Measurements from ENCODE around the gene ATM.

ATM gene, protein sequence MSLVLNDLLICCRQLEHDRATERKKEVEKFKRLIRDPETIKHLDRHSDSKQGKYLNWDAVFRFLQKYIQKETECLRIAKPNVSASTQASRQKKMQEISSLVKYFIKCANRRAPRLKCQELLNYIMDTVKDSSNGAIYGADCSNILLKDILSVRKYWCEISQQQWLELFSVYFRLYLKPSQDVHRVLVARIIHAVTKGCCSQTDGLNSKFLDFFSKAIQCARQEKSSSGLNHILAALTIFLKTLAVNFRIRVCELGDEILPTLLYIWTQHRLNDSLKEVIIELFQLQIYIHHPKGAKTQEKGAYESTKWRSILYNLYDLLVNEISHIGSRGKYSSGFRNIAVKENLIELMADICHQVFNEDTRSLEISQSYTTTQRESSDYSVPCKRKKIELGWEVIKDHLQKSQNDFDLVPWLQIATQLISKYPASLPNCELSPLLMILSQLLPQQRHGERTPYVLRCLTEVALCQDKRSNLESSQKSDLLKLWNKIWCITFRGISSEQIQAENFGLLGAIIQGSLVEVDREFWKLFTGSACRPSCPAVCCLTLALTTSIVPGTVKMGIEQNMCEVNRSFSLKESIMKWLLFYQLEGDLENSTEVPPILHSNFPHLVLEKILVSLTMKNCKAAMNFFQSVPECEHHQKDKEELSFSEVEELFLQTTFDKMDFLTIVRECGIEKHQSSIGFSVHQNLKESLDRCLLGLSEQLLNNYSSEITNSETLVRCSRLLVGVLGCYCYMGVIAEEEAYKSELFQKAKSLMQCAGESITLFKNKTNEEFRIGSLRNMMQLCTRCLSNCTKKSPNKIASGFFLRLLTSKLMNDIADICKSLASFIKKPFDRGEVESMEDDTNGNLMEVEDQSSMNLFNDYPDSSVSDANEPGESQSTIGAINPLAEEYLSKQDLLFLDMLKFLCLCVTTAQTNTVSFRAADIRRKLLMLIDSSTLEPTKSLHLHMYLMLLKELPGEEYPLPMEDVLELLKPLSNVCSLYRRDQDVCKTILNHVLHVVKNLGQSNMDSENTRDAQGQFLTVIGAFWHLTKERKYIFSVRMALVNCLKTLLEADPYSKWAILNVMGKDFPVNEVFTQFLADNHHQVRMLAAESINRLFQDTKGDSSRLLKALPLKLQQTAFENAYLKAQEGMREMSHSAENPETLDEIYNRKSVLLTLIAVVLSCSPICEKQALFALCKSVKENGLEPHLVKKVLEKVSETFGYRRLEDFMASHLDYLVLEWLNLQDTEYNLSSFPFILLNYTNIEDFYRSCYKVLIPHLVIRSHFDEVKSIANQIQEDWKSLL (N-terminal part only)

DNA sequence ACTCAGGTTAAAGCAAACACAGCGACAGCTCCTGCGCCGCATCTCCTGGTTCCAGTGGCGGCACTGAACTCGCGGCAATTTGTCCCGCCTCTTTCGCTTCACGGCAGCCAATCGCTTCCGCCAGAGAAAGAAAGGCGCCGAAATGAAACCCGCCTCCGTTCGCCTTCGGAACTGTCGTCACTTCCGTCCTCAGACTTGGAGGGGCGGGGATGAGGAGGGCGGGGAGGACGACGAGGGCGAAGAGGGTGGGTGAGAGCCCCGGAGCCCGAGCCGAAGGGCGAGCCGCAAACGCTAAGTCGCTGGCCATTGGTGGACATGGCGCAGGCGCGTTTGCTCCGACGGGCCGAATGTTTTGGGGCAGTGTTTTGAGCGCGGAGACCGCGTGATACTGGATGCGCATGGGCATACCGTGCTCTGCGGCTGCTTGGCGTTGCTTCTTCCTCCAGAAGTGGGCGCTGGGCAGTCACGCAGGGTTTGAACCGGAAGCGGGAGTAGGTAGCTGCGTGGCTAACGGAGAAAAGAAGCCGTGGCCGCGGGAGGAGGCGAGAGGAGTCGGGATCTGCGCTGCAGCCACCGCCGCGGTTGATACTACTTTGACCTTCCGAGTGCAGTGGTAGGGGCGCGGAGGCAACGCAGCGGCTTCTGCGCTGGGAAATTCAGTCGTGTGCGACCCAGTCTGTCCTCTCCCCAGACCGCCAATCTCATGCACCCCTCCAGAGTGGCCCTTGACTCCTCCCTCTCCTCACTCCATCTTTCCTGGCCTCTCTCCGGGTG lies at the start of gene ATM, which contains the start of gene NPAT:
Gene ATM (plus strand): TSS at position 494 of the 774 bp plus-strand sequence. CDS start 4,558 bp downstream, outside the sequence.
Gene NPAT (minus strand): TSS at position 65 of the 774 bp plus-strand sequence. CDS start 102 bp downstream, outside the sequence.
- DNase-seq (ENCODE audit: low read depth in 2 of 3, low spot score in 1 of 3) = peak; percentile 91 to 98 (median 97)

DNA sequence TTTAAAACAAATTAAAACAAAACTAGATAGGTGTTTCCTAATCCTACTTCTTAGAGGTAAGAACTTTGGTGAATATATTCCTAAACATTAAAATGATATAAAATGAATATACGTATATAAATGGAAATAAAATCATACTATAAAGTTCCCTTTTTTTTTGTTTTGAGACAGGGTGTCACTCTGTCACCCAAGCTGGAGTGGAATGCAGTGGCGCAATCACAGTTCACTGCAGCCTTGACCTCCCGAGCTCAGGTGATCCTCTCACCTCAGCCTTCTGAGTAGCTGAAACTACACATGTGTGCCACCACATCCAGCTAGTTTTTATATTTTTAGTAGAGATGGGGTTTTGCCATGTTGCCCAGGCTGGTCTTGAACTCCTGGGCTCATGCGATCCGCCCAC lies 45.3 kb upstream of the ATM start:
- no peak for DNase-seq (ENCODE audit: low read depth in 2 of 3, low spot score in 1 of 3)

DNA sequence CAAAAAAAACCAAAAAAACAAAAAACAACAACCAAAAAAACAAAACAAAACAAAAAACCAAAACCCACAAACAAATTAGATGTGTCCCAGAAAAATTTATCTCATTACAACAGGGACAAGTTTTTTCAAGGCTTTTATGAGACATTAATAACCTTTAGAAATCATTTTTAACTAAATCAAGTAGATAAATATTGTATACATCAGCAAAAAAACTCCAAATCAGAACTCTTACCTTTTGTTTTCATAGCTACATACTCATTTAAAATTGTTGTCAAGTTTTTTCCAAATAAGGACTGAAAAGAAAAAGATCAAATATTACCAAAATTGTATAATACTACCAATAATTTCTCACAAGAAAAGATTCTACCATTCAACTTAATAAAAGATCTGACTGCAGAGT lies 29.1 kb upstream of the ATM start:
- no peak for DNase-seq (ENCODE audit: low read depth in 2 of 3, low spot score in 1 of 3)

DNA sequence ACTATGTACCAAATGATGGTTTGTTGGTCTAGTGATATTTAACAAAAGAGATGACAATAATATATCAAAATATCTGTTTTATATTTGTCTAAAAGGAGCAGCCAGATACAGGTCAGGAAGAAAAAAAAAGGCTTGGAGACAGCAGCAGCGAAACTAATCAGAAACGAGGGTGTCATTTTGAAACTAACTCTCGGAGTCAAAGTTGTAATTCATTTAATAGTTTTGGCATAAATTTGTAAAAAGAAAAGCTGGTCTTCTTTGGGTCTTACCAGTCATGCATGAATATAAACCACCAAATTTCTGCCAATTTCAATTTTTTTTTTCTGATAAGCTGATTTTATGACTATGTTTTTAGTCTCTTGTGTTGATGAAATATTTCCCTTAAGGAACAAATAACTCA lies 26.0 kb upstream of the ATM start:
- no peak for DNase-seq (ENCODE audit: low read depth in 2 of 3, low spot score in 1 of 3)

DNA sequence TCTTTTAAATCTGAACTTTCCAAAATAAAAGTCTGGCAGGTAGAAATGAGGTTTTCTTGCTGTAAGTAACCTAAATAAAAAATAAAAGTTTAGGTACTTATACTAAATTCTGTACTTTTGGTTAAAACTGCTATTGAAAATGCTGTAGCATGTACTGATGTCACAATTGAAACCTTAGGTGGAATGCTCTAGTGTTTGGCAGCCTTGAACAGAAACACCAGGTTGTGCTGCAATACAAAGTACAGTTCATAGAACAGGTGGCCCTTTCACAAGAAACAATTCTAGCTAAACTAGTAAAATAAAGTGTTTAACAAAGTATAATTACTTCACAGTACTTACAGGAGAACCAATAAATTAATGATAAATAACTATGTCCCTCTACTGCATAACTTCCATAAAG lies 25.5 kb upstream of the ATM start:
- DNase-seq (ENCODE audit: low read depth in 2 of 3, low spot score in 1 of 3) = no peak

DNA sequence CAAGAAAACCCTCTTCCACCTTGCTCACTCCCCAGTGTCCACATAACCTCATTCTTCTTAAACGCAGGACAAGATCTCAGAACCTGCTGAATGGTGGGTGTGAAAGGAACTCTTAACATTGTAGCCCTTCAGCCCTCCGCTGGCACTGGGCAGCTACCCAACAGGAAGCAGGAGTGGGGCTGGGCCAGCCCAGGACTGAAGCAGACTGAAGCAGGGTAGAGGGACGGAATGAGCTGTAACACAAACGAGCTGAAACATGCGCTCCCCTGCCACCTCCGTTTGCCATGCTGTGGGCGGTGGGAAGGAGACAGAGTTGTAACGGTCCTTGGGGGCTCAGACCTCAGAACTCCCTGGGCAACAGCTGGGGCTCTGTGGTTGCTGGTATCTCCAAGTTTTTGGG lies 24.0 kb upstream of the ATM start:
- DNase-seq (ENCODE audit: low read depth in 2 of 3, low spot score in 1 of 3) = no peak

DNA sequence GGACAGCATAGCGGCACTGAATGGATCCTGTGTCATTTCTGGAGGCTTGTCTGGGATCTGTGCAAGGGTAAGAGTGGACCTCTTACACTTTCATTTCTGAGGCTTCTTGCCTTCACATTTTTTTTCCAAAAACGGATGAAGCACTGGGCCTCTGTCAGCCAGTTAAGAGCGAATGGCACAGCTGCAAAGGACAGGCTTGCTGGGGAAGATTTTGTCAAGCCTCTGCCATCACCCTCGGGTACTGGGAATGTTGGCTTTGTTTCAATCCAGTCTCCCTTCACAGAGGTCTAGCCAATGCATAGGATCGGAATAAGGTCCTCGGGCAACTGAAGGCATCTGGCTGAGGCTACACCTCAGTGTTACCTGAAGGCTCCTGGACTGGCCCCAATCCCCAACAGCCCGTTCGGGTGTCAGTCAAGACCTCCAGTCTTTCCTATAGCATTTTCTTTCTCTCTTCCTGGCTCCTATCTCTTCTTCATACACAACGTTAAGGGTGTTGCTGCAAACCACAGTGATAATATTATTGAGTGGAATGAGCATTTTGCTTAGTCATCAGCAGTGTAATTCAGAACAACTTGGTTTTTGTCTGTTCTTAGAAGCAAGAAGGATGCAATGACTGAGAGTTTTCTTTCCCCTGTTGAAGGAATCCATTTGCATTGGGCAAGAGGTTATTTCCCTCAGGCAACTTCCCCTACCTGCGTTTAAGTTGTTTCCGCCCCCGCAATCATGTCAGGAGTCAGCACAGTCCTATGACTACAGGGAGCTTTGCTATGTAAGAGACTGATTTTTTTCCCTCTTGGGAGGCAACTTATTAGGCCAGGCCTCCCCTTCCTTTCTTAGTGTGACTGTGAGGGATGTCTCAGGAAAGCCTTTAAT lies 23.2 kb upstream of the ATM start:
- DNase-seq (ENCODE audit: low read depth in 2 of 3, low spot score in 1 of 3) = peak; percentile 66 to 79 (median 74)

DNA sequence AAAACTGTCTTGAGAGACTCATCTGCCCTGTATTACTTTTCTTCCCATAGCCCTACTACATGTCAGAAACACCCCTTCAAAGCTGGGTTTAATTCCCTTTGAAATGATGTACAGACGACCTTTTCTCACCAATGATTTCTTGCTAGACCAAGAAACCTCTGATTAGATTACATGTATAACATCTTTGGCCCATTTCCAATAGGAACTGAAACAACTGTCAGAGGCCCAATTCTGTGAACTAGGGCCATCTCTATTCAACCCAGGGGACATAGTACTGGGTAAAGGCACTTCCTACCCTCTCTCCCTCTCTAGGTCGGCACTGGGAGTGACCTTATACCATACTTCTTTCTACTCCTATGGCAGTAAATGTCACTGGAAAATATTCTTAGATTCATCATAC lies 19.8 kb upstream of the ATM start:
- no peak for DNase-seq (ENCODE audit: low read depth in 2 of 3, low spot score in 1 of 3)

DNA sequence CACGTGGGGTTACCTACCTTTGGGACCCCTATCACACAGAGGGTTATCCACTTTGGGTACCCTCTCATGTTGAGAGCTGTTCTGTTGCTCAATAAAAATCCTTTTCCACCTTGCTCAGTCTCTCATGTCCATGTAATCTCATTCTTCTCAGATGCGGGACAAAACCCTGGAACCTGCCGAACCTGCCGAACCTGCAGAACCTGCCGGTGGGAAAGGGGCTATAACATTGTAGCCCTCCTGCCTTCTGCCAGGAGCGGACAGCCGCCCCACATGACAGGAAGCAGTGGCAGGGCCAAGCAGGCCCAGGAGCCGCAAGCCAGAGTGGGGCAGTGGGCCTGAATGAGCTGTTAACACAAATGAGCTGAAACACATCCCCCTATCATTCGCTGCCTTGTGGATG lies 18.5 kb upstream of the ATM start:
- DNase-seq (ENCODE audit: low read depth in 2 of 3, low spot score in 1 of 3) = no peak

DNA sequence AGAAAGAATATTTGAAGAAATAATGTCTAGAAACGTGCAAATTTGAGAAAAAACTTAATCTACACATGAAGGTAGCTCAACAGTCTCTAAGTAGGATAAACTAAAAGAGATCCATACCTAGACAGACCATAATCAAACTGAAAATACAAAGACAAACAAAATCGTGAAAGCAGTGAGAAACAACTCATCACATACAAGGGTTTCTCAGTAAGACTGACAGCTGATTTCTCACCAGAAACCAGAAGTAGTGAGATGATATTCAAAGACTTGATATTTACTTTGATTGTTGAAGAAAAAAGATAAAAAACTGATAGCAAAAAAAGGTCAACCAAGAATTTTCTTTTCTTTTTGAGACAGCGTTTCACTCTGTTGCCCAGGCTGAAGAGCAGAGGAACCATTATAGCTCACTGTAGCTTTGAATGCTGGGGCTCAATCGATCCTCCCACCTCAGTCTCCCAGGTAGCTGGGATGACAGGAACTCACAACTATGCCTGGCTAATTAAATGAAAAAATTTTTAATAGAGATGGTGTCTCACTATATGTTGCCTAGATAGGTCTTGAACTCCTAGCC lies 17.9 kb upstream of the ATM start:
- no peak for DNase-seq (ENCODE audit: low read depth in 2 of 3, low spot score in 1 of 3)

DNA sequence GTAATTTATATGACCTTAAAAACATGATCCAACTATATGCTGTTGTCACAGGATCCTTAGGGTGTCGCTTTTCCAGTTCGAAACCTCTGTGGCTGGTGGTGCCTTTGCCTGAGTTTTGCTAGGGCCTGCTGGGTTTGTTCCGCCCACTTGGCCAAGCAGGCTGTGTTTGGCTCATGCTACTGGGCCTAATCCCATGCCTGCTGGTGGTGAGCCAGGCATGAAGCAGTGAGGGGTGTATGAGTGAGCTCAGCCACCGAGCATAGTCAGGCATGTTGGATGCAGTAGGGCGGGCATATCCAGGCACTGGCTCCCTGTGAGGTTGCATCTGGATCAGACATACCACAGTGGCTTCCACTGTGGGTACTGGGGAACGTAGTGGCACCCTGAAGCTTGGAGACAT lies 16.7 kb upstream of the ATM start:
- DNase-seq (ENCODE audit: low read depth in 2 of 3, low spot score in 1 of 3) = no peak

DNA sequence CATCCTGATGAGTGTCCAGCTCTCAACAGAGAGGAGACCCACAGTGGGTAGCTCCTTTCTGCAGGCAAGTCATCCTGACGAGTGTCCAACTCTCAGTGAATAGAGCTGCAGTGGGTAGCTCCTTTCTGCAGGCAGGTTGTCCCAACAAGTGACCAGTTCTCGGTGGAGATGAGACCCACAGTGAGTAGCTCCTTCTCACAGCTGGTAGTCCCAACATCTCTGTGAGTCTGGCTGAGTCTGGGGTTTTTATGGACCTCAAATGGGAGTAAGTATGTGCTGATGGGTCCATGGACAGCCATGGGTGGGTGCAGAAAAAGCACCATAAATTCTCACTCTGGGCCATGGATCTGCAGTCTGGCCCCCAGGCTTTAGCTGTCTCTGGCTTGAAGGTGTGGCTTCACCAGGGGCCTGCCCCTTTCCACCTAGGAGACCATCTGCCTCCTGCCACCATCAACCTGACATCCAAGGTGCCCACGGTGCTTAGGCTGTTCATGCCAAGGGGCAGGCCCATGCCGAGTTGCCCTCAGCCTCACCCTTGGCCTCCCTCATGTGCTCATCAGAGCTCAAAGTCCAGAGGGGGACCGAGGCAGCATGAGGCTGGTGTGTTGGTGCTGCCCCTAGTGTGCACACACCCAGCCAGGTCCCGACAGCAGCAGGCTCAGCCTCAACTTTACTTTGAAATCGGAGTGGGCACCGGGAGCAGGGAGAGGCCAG lies 15.7 kb upstream of the ATM start:
- DNase-seq (ENCODE audit: low read depth in 2 of 3, low spot score in 1 of 3) = no peak

DNA sequence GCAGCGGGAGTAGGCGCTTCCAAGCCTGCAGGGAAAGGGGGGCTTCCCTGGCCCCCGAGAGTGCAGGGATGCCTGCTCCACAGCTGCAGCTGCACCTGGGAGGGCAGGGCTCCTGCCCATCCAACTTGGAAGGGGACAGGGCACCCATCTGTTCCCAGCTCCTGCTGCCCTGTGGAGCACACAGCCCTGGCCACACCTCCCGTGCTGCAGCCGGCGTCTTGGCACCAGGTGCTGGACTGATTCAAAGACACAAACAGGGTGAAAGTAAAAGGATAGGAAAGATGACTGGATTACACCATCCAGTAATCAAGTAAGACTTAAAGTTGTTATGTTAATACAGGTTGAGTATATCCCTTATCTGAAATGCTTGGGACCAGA lies 15.2 kb upstream of the ATM start:
- no peak for DNase-seq (ENCODE audit: low read depth in 2 of 3, low spot score in 1 of 3)

DNA sequence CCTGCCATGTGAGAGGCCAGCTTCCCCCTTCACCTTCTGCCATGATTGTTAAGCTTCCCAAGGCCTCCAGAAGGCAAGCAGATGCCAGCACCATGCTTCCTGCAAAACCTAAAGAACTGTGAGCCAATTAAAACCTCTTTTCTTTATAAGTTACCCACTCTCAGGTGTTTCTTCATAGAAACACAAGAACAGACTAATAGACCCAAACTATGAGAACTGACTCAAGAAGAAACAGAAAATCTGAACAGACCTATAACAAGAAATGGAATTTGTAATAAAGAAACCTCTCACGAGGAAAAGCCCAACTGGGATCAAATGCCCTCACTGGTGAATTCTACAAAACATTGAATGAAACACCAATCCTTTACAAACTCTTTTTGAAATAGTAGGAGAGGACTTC lies 12.4 kb upstream of the ATM start:
- no peak for DNase-seq (ENCODE audit: low read depth in 2 of 3, low spot score in 1 of 3)

DNA sequence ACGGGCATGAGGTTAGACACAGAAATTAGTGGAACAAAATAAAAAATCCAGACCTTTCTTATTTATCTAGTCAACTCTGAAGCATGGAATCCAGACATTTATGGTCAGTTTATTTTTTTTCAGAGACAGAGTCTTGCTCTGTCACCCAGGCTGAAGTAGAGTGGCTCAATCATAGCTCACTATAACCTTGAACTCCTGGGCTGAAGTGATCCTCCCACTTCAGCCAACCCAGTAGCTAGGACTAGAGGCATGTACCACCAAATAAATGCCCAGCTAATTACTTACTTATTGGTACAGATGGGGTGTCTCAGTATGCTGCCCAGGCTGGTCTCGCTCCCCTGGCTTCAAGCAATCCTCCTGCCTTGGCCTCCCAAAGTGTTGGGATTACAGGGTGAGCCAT lies 9.1 kb upstream of the ATM start:
- no peak for DNase-seq (ENCODE audit: low read depth in 2 of 3, low spot score in 1 of 3)

DNA sequence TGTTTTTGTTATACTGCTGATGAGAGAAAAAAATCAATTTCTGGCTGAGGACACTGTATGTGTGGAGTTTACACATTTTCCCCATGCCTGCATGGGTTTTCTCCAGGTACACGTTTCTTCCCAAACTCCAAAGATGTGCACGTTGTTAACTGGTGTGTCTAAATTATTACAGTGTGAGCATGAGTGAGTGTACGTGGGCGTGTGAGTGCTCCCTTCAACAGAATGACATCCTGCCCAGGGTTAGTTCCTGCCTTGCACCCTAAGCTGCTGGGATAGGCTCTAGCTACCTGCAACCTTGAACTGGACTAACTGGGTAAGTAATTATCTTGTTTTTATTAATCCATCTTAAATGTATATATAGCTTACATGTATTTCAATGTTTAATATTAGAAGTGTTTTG lies 5.9 kb upstream of the ATM start:
- DNase-seq (ENCODE audit: low read depth in 2 of 3, low spot score in 1 of 3) = no peak

DNA sequence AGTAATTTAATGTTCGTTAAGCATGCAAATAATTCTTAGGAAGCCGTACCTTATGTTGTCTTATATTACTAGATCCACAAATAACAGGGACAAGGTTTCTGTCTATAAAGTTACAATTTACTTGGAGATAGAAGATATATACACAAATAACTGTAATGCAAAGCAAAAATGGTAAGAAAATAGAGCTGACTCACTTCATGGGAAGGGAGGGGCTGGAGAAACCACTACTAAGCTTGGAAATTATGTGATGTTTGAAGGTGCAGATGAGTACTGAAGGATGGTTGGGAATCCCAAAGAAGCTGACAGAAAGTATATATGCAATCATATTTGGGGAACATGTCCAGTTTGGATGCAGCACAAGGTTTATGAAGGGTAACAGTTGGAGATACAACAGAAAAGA lies 4.4 kb upstream of the ATM start:
- DNase-seq (ENCODE audit: low read depth in 2 of 3, low spot score in 1 of 3) = no peak

DNA sequence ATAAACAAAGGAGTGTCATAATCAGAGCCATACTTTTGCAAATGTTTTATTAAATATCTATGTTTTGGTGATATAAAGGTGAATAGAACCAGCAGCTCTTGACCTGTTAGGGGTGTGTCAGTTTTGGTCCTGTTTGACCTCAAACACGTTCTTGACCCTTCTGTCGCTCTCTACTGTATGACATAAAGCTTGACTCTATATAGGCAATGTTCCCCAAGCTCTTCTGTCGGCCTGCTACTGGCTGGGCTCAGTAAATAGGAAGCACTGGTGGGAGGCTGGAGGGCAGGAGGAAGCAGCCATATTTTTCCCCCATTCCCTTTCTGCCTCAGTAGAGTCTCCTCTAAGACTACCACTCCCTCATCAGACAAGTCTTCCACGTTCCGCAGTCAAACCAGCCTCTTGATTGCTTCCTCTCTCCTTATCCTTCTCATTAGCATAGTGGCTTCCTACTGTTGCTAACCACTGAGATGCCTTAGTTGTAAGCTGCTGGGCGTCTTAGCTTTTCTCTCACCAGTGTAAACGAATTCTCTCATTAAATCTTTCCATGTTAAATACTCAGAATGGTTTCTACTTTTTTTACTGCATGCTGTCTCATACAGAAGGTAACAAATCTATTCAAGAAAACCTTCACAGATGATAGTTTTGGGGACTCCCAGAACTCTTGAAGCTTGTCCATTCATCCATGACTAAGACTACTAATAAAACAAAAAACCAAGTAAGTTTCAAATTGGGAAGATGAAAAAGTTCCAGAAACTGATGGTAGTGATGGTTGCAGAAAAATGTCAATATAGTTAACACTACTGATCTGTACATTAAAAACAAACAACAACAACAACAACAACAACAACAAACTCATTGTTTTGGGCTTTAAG lies 3.7 kb upstream of the ATM start:
- DNase-seq (ENCODE audit: low read depth in 2 of 3, low spot score in 1 of 3) = no peak

Measured in stimulated activated CD4-positive, alpha-beta T cell treated with anti-CD3 and anti-CD28 coated beads, Interleukin-12 subunit alpha, Interleukin-12 subunit beta, amount 100 ng/mL, for 48 hours (primary cell).